Measurements from ENCODE around the gene ZFP36L2. TPM values are rescaled to one million over a fixed set of nuclear protein-coding genes. Genes with fewer than 3 reads are reported as not detected.
A peak's percentile ranks its signal among the peaks of the same experiment; 100 is the strongest.

The ZFP36L2 gene
- total RNA-seq, 4 donors from 2014 or later = 50.9 to 83.2 (median 73.4) TPM

GRCh38 chr2:43224571-43225092 lies 1.8 kb downstream of the ZFP36L2 start:
- WGBS, 2 donors (ENCODE audit: low coverage in 1 of 2) = no CpG with 5 or more reads among the region's 74 CpGs
- H3K9me3 ChIP-seq = no peaks in the 10 kb centered on the region
- ATAC-seq = no peak
- H3K4me1 ChIP-seq = peaks cover 5 to 60% (median 33%) of the 10 kb centered on the region in 3 donors
- peak overlapping the region; percentile 73 to 90 for H3K4me3 ChIP-seq
- no peaks in the 10 kb centered on the region for H3K27me3 ChIP-seq
- TF ChIP-seq EP300 (IDR thresholded peaks at IDR 0.05) = no peak
- TF ChIP-seq POLR2A (IDR thresholded peaks at IDR 0.05) = peak in 1 of 2 donors; percentile 12
- TF ChIP-seq POLR2AphosphoS5 (IDR thresholded peaks at IDR 0.05) = peak; percentile 7
- no peak for TF ChIP-seq CTCF (IDR thresholded peaks at IDR 0.05)
- peak overlapping the region; percentile 96 to 99 (median 98) for H3K27ac ChIP-seq
- H3K36me3 ChIP-seq = peaks cover 0 to 28% of the 10 kb centered on the region in 2 donors

- peaks cover 0 to 28% of the 10 kb centered on the region in 2 donors for H3K36me3 ChIP-seq
- H3K9me3 ChIP-seq = no peaks in the 10 kb centered on the region
- no peak for ATAC-seq
- H3K27ac ChIP-seq = peak overlapping the region; percentile 96 to 99 (median 98)
- no peaks in the 10 kb centered on the region for H3K27me3 ChIP-seq
- peaks cover 5 to 60% (median 34%) of the 10 kb centered on the region in 3 donors for H3K4me1 ChIP-seq
- H3K4me3 ChIP-seq = peak overlapping the region; percentile 73 to 90
- 0% methylated on average over 5 of the region's 41 CpGs; no CpG with 5 or more reads in 1 of the 2 donors for WGBS, 2 donors (ENCODE audit: low coverage in 1 of 2)
- TF ChIP-seq POLR2AphosphoS5 (IDR thresholded peaks at IDR 0.05) = peak; percentile 80
- peak in 2 of 4 experiments; percentile 31 to 51 for TF ChIP-seq CTCF (IDR thresholded peaks at IDR 0.05)
- no peak for TF ChIP-seq EP300 (IDR thresholded peaks at IDR 0.05)
- TF ChIP-seq POLR2A (IDR thresholded peaks at IDR 0.05) = no peak
Observed at GRCh38 chr2:43224131-43224570, 2.3 kb downstream of the ZFP36L2 start.

GRCh38 chr2:43223521-43224001 lies 2.8 kb downstream of the ZFP36L2 start:
- peaks cover 8 to 60% (median 34%) of the 10 kb centered on the region in 3 donors for H3K4me1 ChIP-seq
- peak overlapping the region; percentile 73 to 90 for H3K4me3 ChIP-seq
- H3K9me3 ChIP-seq = no peaks in the 10 kb centered on the region
- H3K27me3 ChIP-seq = no peaks in the 10 kb centered on the region
- TF ChIP-seq POLR2AphosphoS5 (IDR thresholded peaks at IDR 0.05) (peak; percentile 1), CTCF (IDR thresholded peaks at IDR 0.05) (no peak), POLR2A (IDR thresholded peaks at IDR 0.05) (peak in 1 of 2 donors; percentile 15), EP300 (IDR thresholded peaks at IDR 0.05) (no peak)
- H3K36me3 ChIP-seq = peaks cover 0 to 28% of the 10 kb centered on the region in 2 donors
- H3K27ac ChIP-seq = peak overlapping the region; percentile 96 to 99 (median 98)
- WGBS, 2 donors (ENCODE audit: low coverage in 1 of 2) = 0 to 3% methylated on average over 3 to 4 of the region's 4 CpGs
- ATAC-seq = no peak

GRCh38 chr2:43222475-43223309 lies 3.7 kb downstream of the ZFP36L2 start:
- H3K36me3 ChIP-seq = peaks cover 0 to 28% of the 10 kb centered on the region in 2 donors
- H3K27ac ChIP-seq = peak overlapping the region; percentile 96 to 99 (median 98)
- no peaks in the 10 kb centered on the region for H3K27me3 ChIP-seq
- TF ChIP-seq POLR2AphosphoS5 (IDR thresholded peaks at IDR 0.05) (peak; percentile 50), POLR2A (IDR thresholded peaks at IDR 0.05) (no peak), CTCF (IDR thresholded peaks at IDR 0.05) (no peak), EP300 (IDR thresholded peaks at IDR 0.05) (peak; percentile 33)
- H3K4me1 ChIP-seq = peaks cover 5 to 60% (median 35%) of the 10 kb centered on the region in 3 donors
- WGBS, 2 donors (ENCODE audit: low coverage in 1 of 2) = 2 to 3% methylated on average over 8 of the region's 8 CpGs
- ATAC-seq = no peak
- no peaks in the 10 kb centered on the region for H3K9me3 ChIP-seq
- H3K4me3 ChIP-seq = peak overlapping the region; percentile 73 to 90

All from gastroesophageal sphincter (tissue), 4 donors.